ENCODE measurements around the gene ACTN1.

Gene ACTN1

DNA sequence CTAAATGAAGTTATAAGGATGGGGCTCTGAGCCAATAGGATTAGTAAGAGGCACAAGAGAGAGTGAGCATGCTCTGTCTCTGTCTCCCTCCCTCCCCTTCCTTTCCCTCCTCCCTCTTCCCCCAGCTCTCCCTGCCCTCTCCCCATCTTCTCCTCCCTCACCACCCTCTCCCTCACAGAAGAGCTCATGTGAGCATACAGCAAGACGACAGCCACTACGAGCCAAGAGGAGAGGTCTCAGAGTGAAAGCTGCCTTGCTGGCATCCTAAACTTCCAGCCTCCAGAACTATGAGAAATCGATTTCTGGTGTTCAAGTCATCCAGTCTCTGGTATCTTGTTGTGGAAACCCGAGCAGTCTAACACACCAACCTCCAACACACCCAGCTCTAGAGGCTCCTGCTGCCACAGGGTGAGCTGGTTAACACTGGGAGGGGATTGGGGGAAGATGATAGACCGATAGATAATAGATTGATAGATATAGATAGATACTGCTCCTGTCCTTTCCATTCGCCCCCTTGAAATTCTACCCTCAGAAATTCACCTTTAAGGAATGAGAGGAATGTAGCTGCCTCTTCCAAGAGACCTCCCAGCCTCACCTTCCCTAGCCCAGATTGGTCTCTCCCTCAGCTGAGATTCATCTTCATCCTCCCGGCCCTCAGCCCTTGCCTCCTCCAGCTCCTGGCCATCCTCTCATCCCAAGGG lies 25.8 kb upstream of the ACTN1 start:
- Histone ChIP-seq H3K14ac (ENCODE audit: low read length in 2 of 2) (no peak overlapping the region), H3K4ac (ENCODE audit: low read depth in 1 of 2, low read length in 2 of 2) (no peak overlapping the region), H4K91ac (ENCODE audit: low read length) (no peak overlapping the region), H2BK5ac (ENCODE audit: low read depth, low read length, poor library complexity, severe bottlenecking) (no peak overlapping the region), H3K36me3 (ENCODE audit: control insufficient read depth in 1 of 2, insufficient read depth in 2 of 2, low read depth in 1 of 2, low read length in 2 of 2) (no peaks in the 10 kb centered on the region), H3K27ac (ENCODE audit: low read length, poor library complexity, severe bottlenecking) (no peak overlapping the region), H3K23ac (ENCODE audit: low read length in 2 of 2) (no peak overlapping the region), H3K9me3 (ENCODE audit: control insufficient read depth, low read length) (peaks cover 2% of the 10 kb centered on the region), H3K4me3 (ENCODE audit: insufficient read depth in 1 of 2, low read depth in 1 of 2, low read length in 2 of 2) (peak overlapping the region in 1 of 2 experiments; percentile 52), H2BK120ac (ENCODE audit: low read depth, low read length) (no peak overlapping the region), H3K79me1 (replicated peaks; ENCODE audit: low read length, poor library complexity, severe bottlenecking) (no peaks in the 10 kb centered on the region), H3K4me1 (ENCODE audit: control insufficient read depth, insufficient read depth, low read depth, low read length) (peaks cover 19% of the 10 kb centered on the region), H2BK15ac (ENCODE audit: low read depth, poor library complexity, severe bottlenecking) (no peak overlapping the region), H2BK12ac (ENCODE audit: low read length in 2 of 2) (peak overlapping the region; percentile 0 to 85), H3K9ac (ENCODE audit: low read length) (peak overlapping the region; percentile 61), H3K27me3 (ENCODE audit: control insufficient read depth in 1 of 2, insufficient read depth in 1 of 2, low read length in 2 of 2) (no peaks in the 10 kb centered on the region), H4K8ac (ENCODE audit: low read length) (peak overlapping the region; percentile 59), H2AFZ (ENCODE audit: low read depth, low read length) (no peak overlapping the region), H3K18ac (ENCODE audit: low read depth in 1 of 2, low read length in 2 of 2) (peak overlapping the region in 1 of 2 experiments; percentile 66), H3K4me2 (ENCODE audit: low read length, poor library complexity, severe bottlenecking) (no peak overlapping the region), H2AK5ac (ENCODE audit: low read length, severe bottlenecking) (peak overlapping the region; percentile 31)
- DNase-seq: no peak
- WGBS: 61% methylated on average over 3 of the region's 7 CpGs

GRCh38 chr14:69003626-69004025 lies 24.5 kb upstream of the ACTN1 start:
- H4K8ac ChIP-seq (ENCODE audit: low read length): no peak overlapping the region
- H2AK5ac ChIP-seq (ENCODE audit: low read length, severe bottlenecking): no peak overlapping the region
- no peak overlapping the region for H3K4me3 ChIP-seq (ENCODE audit: insufficient read depth in 1 of 2, low read depth in 1 of 2, low read length in 2 of 2)
- no peak overlapping the region for H2BK15ac ChIP-seq (ENCODE audit: low read depth, poor library complexity, severe bottlenecking)
- H3K79me1 ChIP-seq (replicated peaks; ENCODE audit: low read length, poor library complexity, severe bottlenecking): no peaks in the 10 kb centered on the region
- H3K9me3 ChIP-seq (ENCODE audit: control insufficient read depth, low read length): peaks cover 2% of the 10 kb centered on the region
- no peak overlapping the region for H2BK5ac ChIP-seq (ENCODE audit: low read depth, low read length, poor library complexity, severe bottlenecking)
- no peak overlapping the region for H3K4me2 ChIP-seq (ENCODE audit: low read length, poor library complexity, severe bottlenecking)
- no peak overlapping the region for H3K9ac ChIP-seq (ENCODE audit: low read length)
- H3K27ac ChIP-seq (ENCODE audit: low read length, poor library complexity, severe bottlenecking): no peak overlapping the region
- no peaks in the 10 kb centered on the region for H3K36me3 ChIP-seq (ENCODE audit: control insufficient read depth in 1 of 2, insufficient read depth in 2 of 2, low read depth in 1 of 2, low read length in 2 of 2)
- DNase-seq: no peak
- H2AFZ ChIP-seq (ENCODE audit: low read depth, low read length): no peak overlapping the region
- H3K27me3 ChIP-seq (ENCODE audit: control insufficient read depth in 1 of 2, insufficient read depth in 1 of 2, low read length in 2 of 2): no peaks in the 10 kb centered on the region
- no peak overlapping the region for H3K23ac ChIP-seq (ENCODE audit: low read length in 2 of 2)
- no peak overlapping the region for H2BK12ac ChIP-seq (ENCODE audit: low read length in 2 of 2)
- peaks cover 16% of the 10 kb centered on the region for H3K4me1 ChIP-seq (ENCODE audit: control insufficient read depth, insufficient read depth, low read depth, low read length)
- H3K14ac ChIP-seq (ENCODE audit: low read length in 2 of 2): no peak overlapping the region
- 89% methylated on average over 10 of the region's 10 CpGs for WGBS
- no peak overlapping the region for H3K4ac ChIP-seq (ENCODE audit: low read depth in 1 of 2, low read length in 2 of 2)
- H2BK120ac ChIP-seq (ENCODE audit: low read depth, low read length): no peak overlapping the region
- no peak overlapping the region for H3K18ac ChIP-seq (ENCODE audit: low read depth in 1 of 2, low read length in 2 of 2)
- no peak overlapping the region for H4K91ac ChIP-seq (ENCODE audit: low read length)

DNA sequence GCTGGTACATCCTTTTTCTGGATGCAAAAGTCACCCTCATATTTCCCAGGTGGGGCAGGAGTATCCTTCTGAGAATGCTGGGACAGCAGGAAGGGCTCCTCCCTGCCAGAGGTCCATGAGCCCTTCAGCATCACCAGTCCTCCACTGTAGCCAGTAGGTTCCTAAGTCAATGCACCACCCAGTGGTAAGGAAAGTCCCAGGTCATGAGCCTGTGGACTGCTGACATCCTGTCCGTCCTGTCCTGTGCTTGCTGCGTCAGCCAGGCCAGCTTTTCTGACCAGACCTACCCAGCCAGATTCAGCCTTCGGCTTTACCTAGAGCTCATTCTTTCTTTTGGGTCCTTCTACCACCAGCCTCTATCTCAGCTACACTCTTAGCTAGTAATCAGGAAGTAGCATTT lies 23.0 kb upstream of the ACTN1 start:
- H3K18ac ChIP-seq (ENCODE audit: low read depth in 1 of 2, low read length in 2 of 2): no peak overlapping the region
- H2BK12ac ChIP-seq (ENCODE audit: low read length in 2 of 2): peak overlapping the region in 1 of 2 experiments; percentile 29
- no peak overlapping the region for H4K8ac ChIP-seq (ENCODE audit: low read length)
- H2AK5ac ChIP-seq (ENCODE audit: low read length, severe bottlenecking): no peak overlapping the region
- peaks cover 15% of the 10 kb centered on the region for H3K4me1 ChIP-seq (ENCODE audit: control insufficient read depth, insufficient read depth, low read depth, low read length)
- H3K4me2 ChIP-seq (ENCODE audit: low read length, poor library complexity, severe bottlenecking): no peak overlapping the region
- no peak overlapping the region for H3K23ac ChIP-seq (ENCODE audit: low read length in 2 of 2)
- 60% methylated on average over 3 of the region's 3 CpGs for WGBS
- no peak overlapping the region for H2BK15ac ChIP-seq (ENCODE audit: low read depth, poor library complexity, severe bottlenecking)
- H2BK5ac ChIP-seq (ENCODE audit: low read depth, low read length, poor library complexity, severe bottlenecking): no peak overlapping the region
- DNase-seq: peak; percentile 61
- no peaks in the 10 kb centered on the region for H3K36me3 ChIP-seq (ENCODE audit: control insufficient read depth in 1 of 2, insufficient read depth in 2 of 2, low read depth in 1 of 2, low read length in 2 of 2)
- no peak overlapping the region for H4K91ac ChIP-seq (ENCODE audit: low read length)
- no peaks in the 10 kb centered on the region for H3K79me1 ChIP-seq (replicated peaks; ENCODE audit: low read length, poor library complexity, severe bottlenecking)
- H3K9ac ChIP-seq (ENCODE audit: low read length): no peak overlapping the region
- H2BK120ac ChIP-seq (ENCODE audit: low read depth, low read length): no peak overlapping the region
- H3K4ac ChIP-seq (ENCODE audit: low read depth in 1 of 2, low read length in 2 of 2): no peak overlapping the region
- H2AFZ ChIP-seq (ENCODE audit: low read depth, low read length): no peak overlapping the region
- peaks cover 2% of the 10 kb centered on the region for H3K9me3 ChIP-seq (ENCODE audit: control insufficient read depth, low read length)
- H3K4me3 ChIP-seq (ENCODE audit: insufficient read depth in 1 of 2, low read depth in 1 of 2, low read length in 2 of 2): no peak overlapping the region
- no peak overlapping the region for H3K27ac ChIP-seq (ENCODE audit: low read length, poor library complexity, severe bottlenecking)
- no peaks in the 10 kb centered on the region for H3K27me3 ChIP-seq (ENCODE audit: control insufficient read depth in 1 of 2, insufficient read depth in 1 of 2, low read length in 2 of 2)
- H3K14ac ChIP-seq (ENCODE audit: low read length in 2 of 2): no peak overlapping the region

DNA sequence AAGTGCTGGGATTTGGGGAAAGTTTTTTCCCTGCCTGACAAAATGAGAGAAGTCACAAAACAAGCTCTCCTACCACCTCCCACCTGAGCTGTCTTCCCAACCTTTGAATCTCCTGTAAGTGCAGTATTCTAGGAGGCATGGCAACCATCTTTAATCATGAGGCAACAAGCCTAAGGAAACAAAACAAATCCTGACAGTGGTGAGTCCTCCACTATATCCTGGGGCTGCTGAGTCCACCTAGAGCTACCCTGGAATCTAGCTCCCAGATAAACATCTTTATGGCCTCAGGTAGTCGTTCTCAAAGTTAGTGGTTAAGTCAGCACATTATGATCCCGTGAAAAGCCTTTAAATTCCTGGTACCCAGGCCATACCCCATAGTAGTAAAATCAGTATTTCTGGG lies 22.3 kb upstream of the ACTN1 start:
- H2BK15ac ChIP-seq (ENCODE audit: low read depth, poor library complexity, severe bottlenecking): peak overlapping the region; percentile 54
- no peak overlapping the region for H2BK5ac ChIP-seq (ENCODE audit: low read depth, low read length, poor library complexity, severe bottlenecking)
- no peak overlapping the region for H3K23ac ChIP-seq (ENCODE audit: low read length in 2 of 2)
- no peak overlapping the region for H3K9ac ChIP-seq (ENCODE audit: low read length)
- H3K4me3 ChIP-seq (ENCODE audit: insufficient read depth in 1 of 2, low read depth in 1 of 2, low read length in 2 of 2): no peak overlapping the region
- H3K27me3 ChIP-seq (ENCODE audit: control insufficient read depth in 1 of 2, insufficient read depth in 1 of 2, low read length in 2 of 2): no peaks in the 10 kb centered on the region
- no peak overlapping the region for H2AFZ ChIP-seq (ENCODE audit: low read depth, low read length)
- no peak for DNase-seq
- no peak overlapping the region for H4K8ac ChIP-seq (ENCODE audit: low read length)
- no peak overlapping the region for H3K4me2 ChIP-seq (ENCODE audit: low read length, poor library complexity, severe bottlenecking)
- H3K14ac ChIP-seq (ENCODE audit: low read length in 2 of 2): no peak overlapping the region
- no peaks in the 10 kb centered on the region for H3K36me3 ChIP-seq (ENCODE audit: control insufficient read depth in 1 of 2, insufficient read depth in 2 of 2, low read depth in 1 of 2, low read length in 2 of 2)
- peaks cover 15% of the 10 kb centered on the region for H3K4me1 ChIP-seq (ENCODE audit: control insufficient read depth, insufficient read depth, low read depth, low read length)
- no peak overlapping the region for H3K27ac ChIP-seq (ENCODE audit: low read length, poor library complexity, severe bottlenecking)
- H3K18ac ChIP-seq (ENCODE audit: low read depth in 1 of 2, low read length in 2 of 2): no peak overlapping the region
- H3K4ac ChIP-seq (ENCODE audit: low read depth in 1 of 2, low read length in 2 of 2): no peak overlapping the region
- H3K79me1 ChIP-seq (replicated peaks; ENCODE audit: low read length, poor library complexity, severe bottlenecking): no peaks in the 10 kb centered on the region
- no peak overlapping the region for H2BK12ac ChIP-seq (ENCODE audit: low read length in 2 of 2)
- H2BK120ac ChIP-seq (ENCODE audit: low read depth, low read length): no peak overlapping the region
- no peak overlapping the region for H2AK5ac ChIP-seq (ENCODE audit: low read length, severe bottlenecking)
- 80% methylated on average over 2 of the region's 2 CpGs for WGBS
- H4K91ac ChIP-seq (ENCODE audit: low read length): no peak overlapping the region
- peaks cover 2% of the 10 kb centered on the region for H3K9me3 ChIP-seq (ENCODE audit: control insufficient read depth, low read length)
